ENCODE data around the gene ZBTB38.
A peak's percentile ranks its signal among the peaks of the same experiment; 100 is the strongest.

ZBTB38 gene, protein sequence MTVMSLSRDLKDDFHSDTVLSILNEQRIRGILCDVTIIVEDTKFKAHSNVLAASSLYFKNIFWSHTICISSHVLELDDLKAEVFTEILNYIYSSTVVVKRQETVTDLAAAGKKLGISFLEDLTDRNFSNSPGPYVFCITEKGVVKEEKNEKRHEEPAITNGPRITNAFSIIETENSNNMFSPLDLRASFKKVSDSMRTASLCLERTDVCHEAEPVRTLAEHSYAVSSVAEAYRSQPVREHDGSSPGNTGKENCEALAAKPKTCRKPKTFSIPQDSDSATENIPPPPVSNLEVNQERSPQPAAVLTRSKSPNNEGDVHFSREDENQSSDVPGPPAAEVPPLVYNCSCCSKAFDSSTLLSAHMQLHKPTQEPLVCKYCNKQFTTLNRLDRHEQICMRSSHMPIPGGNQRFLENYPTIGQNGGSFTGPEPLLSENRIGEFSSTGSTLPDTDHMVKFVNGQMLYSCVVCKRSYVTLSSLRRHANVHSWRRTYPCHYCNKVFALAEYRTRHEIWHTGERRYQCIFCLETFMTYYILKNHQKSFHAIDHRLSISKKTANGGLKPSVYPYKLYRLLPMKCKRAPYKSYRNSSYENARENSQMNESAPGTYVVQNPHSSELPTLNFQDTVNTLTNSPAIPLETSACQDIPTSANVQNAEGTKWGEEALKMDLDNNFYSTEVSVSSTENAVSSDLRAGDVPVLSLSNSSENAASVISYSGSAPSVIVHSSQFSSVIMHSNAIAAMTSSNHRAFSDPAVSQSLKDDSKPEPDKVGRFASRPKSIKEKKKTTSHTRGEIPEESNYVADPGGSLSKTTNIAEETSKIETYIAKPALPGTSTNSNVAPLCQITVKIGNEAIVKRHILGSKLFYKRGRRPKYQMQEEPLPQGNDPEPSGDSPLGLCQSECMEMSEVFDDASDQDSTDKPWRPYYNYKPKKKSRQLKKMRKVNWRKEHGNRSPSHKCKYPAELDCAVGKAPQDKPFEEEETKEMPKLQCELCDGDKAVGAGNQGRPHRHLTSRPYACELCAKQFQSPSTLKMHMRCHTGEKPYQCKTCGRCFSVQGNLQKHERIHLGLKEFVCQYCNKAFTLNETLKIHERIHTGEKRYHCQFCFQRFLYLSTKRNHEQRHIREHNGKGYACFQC (N-terminal part only)

GRCh38 chr3:141368062-141368924 lies at the start of gene ZBTB38:
ZBTB38 (plus strand) TSS chr3:141368504; CDS start chr3:141442389, 73,885 bp downstream.
- FAIRE-seq: peak; percentile 46
- peak; percentile 85 for DNase-seq (ENCODE audit: insufficient read length, low spot score)

GRCh38 chr3:141320399-141321108 lies 47.8 kb upstream of the ZBTB38 start:
- FAIRE-seq (no peak), DNase-seq (ENCODE audit: insufficient read length, low spot score) (no peak)

DNA sequence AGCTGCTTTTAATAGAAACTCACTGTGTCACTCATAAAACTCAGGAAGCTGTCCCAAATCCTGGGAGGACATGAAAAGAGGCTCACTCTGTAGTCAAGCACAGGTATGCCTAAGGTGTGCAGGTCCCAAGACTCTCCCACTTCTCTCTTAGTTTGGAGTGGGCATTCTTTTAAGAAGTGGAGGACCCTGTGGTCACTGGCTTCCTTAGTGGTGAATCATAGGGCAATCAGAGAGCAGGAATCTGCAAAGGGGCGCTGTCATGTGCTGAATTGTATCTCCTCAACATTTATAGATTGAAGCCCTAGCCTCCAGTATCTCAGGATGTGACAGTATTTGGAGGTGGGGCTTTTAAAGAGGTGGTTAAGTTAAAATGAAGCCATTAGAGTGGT lies 47.2 kb upstream of the ZBTB38 start:
- FAIRE-seq (no peak), DNase-seq (ENCODE audit: insufficient read length, low spot score) (peak; percentile 41)

GRCh38 chr3:141323936-141324704 lies 44.2 kb upstream of the ZBTB38 start:
- no peak for FAIRE-seq
- no peak for DNase-seq (ENCODE audit: insufficient read length, low spot score)

DNA sequence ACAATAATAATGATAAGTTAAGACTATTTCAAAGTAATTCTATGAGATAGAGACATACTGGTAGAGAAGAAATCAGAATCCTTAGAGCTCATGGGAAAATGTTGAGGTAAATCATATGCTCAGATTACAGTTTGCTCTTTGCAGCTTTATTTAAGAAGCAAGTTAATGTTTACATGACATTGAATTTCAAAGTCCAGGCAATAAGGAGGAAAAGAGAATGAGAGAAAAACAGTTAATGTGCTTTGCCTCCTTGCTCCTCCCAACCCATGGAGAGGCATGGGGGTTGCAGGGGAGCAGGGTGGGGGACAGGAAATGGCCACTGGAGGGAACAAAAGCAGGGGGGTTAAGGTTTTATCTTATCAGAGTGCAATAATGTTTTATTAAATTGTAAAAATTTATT lies 42.2 kb upstream of the ZBTB38 start:
- FAIRE-seq: no peak

GRCh38 chr3:141326626-141327025 lies 41.7 kb upstream of the ZBTB38 start:
- FAIRE-seq (no peak), DNase-seq (ENCODE audit: insufficient read length, low spot score) (no peak)

More for the DNA sequence above, 42.2 kb upstream of the ZBTB38 start:
- no peak for DNase-seq (ENCODE audit: insufficient read length, low spot score)

DNA sequence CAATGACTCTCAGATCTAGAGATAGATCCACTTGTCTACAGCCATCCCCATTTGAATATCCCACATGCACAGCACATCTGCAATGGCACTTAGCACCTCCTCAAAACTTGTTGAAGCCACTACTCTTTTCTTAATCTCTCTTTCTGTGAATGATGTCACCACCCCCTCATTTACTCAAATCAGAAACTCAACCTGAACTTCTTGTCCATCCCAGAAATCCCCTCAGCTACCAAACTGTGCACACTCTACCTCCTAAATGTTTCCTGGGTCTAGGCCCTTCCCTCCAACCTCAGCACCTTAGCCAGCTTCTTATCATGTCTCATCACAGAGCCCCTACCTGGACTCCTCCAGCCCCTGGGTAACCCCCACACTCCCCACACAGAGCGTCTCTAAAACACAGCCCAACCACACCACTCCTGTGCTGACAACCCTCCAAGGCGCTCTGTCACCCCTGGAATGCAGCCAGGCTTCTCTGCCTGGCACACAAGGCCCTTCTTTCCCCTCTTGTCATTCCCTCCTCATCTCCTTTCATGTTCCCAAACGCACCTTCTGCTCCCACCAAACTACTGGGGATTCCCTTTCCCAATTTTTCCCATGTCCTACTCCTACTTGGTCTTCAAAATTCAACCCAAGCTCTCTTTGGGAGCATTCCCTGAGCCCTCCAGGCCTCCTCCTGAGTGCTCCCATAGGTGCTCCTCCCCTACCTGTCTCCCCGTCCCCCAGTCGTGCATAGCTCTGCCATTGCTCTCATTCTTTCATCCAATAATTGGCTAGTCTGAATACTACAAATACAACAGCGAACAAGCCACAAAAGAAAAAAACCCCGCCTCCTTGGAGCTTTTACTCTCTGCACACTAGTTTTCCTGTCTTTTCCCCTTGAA lies 39.8 kb upstream of the ZBTB38 start:
- FAIRE-seq (no peak), DNase-seq (ENCODE audit: insufficient read length, low spot score) (no peak)

- DNase-seq (ENCODE audit: insufficient read length, low spot score) (no peak), FAIRE-seq (no peak)
Measured at GRCh38 chr3:141330235-141330634, 38.1 kb upstream of the ZBTB38 start.

DNA sequence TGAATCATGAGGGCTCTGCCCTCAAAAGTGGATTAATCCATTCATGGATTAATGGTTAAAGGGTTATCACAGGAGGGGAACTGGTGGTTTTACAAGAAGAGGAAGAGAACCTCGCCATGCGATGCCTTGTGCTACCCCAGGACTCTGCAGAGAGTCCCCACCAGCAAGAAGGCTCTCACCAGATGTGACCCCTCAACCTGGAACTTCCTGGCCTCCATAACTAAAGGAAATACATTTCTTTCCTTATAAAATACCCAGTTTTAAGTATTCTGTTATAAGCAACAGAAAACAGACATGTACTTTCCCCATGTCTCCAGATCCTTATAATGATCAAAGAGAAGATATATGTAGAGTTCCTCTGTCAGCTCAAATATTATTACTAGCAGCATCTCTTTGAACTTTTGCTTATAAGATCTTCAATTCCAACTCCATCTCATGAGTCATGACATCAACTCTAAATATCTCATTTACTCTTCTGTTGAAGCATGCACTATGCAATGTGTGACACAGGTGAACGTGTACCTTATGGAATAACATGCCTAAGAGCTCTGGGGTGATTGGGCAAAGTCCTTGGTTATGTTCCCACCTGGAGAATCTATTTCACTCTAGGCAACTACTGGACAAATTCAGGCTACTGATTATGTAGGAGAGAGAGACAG lies 37.5 kb upstream of the ZBTB38 start:
- no peak for FAIRE-seq
- no peak for DNase-seq (ENCODE audit: insufficient read length, low spot score)

DNA sequence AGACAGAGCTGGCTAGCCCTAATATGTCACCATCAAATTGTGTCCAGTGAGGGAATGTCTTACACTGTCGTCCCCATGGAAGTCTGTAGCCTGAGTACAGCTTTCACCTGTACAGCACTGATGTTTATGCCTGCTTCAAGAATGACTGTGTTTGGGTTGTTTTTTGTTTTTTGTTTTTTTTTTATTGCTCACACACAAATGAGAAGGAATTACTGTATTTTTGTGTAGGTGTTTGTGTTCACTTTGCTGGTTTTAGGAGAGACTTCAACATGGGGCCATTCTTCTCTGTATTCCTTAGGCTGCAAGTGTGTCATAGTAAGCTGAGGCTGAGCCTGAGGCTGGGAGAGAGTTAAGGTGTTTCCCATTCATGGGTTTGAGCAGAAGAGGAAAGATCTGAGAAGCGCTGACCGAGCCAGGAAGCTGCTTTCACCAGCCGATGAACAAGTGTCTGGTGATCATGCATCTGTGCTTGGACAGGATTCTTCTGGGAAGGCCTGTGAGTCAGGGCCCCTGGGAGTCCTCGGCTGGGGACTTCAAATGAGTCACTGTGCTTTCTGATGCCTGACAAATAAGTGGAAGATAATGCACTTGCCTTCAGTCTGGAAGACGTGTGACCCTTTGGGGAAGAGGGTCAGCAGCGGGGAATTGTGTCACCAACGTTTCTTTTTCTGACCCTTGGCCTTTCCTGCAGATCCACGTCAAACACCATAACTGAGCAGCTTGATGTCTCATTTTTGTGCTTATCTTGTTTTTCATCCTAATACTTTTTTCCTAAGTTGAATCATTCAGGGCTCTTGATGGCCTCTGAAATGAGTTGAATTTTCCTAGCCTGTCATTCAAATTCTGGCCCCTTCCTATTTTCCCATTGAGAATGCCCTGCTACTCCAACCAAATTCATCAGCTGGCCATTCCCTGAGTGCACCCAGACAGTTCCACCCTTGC lies 36.7 kb upstream of the ZBTB38 start:
- peak; percentile 87 for DNase-seq (ENCODE audit: insufficient read length, low spot score)
- no peak for FAIRE-seq

GRCh38 chr3:141332416-141332815 lies 35.9 kb upstream of the ZBTB38 start:
- DNase-seq (ENCODE audit: insufficient read length, low spot score): no peak
- no peak for FAIRE-seq

DNA sequence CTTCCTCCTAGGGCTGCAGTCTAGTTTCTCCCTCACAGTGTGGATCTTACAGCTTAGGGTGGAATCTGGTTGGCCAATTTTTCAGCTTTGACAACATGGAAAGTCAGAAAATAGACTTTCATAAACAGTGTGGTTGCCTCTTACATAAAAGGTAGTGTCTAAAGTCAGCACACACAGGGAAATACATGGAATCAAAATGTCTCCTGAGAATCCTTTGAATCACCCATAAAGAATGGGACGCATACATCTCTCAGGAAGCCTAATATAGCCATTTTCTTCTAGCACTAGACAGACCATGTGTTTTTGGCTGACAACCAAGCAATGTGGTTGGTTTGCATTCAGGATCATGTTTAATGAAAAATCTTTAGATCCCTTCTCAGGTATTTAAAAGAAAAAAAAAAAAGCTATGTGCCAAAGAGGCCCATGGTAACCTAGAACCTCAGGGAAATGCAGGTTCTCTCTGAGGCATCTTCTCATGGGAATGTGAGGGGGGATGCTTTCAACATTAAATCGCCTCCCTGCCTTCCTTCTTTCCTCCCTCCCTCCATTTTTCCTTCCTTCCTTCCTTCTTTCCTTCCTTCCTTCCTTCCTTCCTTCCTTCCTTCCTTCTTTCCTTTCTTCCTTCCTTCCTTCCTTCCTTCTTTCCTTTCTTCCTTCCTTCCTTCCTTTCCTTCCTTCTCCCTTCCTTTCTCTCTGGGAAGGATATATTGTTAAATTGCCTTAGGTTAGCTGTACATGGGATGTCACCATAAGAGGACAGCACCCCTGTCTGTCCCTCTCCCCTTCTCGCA lies 34.3 kb upstream of the ZBTB38 start:
- DNase-seq (ENCODE audit: insufficient read length, low spot score) (no peak), FAIRE-seq (no peak)

DNA sequence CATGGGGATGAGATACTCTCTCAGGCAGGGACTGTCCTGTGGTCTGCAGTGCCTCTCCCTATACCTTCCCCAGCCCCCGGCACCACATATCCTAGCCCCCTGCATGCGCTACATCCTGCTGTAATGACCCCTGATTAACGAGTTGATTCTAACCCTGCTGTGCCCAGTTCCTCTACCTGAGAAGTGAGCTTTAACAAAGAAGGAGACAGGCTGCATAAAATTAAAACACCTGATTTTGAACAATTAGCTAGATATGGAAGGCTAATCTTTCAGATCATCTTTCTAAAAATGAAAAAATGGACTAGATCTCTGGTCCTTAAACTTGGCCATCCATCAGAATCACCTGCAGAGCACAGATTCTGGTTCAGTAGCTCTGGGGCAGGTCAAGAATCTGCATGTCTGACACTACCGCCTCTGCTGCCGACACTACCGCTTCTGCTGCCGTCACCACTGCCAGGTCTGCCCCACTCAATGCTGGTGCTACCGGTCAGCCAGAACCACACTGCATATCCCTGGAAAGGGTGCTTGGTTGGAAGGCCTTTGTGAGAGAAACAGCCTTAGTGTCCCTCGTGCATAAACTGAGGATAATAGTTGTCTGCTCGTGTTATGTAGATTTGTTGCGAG lies 33.6 kb upstream of the ZBTB38 start:
- DNase-seq (ENCODE audit: insufficient read length, low spot score) (no peak), FAIRE-seq (no peak)

GRCh38 chr3:141335531-141336061 lies 32.7 kb upstream of the ZBTB38 start:
- FAIRE-seq: no peak
- DNase-seq (ENCODE audit: insufficient read length, low spot score): peak; percentile 21

Data from HTR-8/SVneo (cell line).